Panc1 (cell line): ENCODE data around the gene CBL.

Experiments used
- POLR2AphosphoS5 ChIP-seq: IDR thresholded peaks from 2 replicates; pipeline ENCODE4 v1.6.1; 2012; ENCODE audit warnings: mild to moderate bottlenecking, low read depth, low read length, moderate library complexity
- SIN3A ChIP-seq: IDR thresholded peaks from 2 replicates; pipeline ENCODE4 v1.6.1; 2012; ENCODE audit warnings: low read depth, mild to moderate bottlenecking, low read length, moderate library complexity, borderline replicate concordance; ENCODE audit not compliant: insufficient read depth
- TF ChIP-seq, protein P1 (sequence below): fragments of 450-650 bp; IDR thresholded peaks from 2 replicates; pipeline ENCODE4 v1.5.1; 2017; ENCODE audit warnings: mild to moderate bottlenecking
- TF ChIP-seq, protein P2 (sequence below), 2 experiments: IDR thresholded peaks; 2 replicates each; pipeline ENCODE4 v1.6.1; 2011 to 2012; ENCODE audit warnings: low read depth in 2 of 2, control low read depth in 1 of 2, low read length in 1 of 2, mild to moderate bottlenecking in 1 of 2, moderate library complexity in 1 of 2; ENCODE audit not compliant: insufficient read depth in 1 of 2

DNA sequence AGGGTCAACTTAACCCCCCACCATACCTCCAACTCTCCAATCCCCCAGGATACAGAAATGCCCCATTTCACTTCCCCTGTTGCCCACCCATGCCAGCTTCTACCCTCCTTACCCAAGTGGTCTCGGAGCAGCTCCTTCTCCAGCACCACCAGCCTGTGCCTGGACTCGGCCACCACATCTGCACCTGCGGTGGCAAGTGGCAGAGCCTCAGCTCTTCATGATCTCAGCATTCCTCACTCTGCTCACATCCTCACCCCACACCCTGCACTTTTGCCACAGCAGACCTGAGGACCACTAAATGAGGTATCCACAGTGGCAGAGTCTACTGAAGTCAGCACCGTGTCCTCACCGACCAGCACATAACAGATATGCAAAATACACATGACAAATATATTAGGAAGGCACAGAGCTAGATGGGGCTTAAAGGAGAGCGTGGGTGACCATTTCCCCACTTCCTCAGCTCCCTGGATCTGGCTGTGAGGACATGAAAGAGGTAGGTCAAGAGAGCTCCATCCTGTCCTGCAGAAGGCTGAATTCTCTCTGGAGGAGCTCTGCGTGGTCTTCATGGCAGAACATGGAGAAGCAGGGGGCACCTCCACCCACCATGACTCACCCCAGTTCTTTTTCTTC is 11.2 kb upstream of the CBL start:
- TF ChIP-seq, protein P1, sequence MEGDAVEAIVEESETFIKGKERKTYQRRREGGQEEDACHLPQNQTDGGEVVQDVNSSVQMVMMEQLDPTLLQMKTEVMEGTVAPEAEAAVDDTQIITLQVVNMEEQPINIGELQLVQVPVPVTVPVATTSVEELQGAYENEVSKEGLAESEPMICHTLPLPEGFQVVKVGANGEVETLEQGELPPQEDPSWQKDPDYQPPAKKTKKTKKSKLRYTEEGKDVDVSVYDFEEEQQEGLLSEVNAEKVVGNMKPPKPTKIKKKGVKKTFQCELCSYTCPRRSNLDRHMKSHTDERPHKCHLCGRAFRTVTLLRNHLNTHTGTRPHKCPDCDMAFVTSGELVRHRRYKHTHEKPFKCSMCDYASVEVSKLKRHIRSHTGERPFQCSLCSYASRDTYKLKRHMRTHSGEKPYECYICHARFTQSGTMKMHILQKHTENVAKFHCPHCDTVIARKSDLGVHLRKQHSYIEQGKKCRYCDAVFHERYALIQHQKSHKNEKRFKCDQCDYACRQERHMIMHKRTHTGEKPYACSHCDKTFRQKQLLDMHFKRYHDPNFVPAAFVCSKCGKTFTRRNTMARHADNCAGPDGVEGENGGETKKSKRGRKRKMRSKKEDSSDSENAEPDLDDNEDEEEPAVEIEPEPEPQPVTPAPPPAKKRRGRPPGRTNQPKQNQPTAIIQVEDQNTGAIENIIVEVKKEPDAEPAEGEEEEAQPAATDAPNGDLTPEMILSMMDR, result no peak
- TF ChIP-seq POLR2AphosphoS5 (no peak), SIN3A (no peak)
- TF ChIP-seq, protein P2, sequence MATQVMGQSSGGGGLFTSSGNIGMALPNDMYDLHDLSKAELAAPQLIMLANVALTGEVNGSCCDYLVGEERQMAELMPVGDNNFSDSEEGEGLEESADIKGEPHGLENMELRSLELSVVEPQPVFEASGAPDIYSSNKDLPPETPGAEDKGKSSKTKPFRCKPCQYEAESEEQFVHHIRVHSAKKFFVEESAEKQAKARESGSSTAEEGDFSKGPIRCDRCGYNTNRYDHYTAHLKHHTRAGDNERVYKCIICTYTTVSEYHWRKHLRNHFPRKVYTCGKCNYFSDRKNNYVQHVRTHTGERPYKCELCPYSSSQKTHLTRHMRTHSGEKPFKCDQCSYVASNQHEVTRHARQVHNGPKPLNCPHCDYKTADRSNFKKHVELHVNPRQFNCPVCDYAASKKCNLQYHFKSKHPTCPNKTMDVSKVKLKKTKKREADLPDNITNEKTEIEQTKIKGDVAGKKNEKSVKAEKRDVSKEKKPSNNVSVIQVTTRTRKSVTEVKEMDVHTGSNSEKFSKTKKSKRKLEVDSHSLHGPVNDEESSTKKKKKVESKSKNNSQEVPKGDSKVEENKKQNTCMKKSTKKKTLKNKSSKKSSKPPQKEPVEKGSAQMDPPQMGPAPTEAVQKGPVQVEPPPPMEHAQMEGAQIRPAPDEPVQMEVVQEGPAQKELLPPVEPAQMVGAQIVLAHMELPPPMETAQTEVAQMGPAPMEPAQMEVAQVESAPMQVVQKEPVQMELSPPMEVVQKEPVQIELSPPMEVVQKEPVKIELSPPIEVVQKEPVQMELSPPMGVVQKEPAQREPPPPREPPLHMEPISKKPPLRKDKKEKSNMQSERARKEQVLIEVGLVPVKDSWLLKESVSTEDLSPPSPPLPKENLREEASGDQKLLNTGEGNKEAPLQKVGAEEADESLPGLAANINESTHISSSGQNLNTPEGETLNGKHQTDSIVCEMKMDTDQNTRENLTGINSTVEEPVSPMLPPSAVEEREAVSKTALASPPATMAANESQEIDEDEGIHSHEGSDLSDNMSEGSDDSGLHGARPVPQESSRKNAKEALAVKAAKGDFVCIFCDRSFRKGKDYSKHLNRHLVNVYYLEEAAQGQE (IDR thresholded peaks at IDR 0.05; ENCODE audit: insufficient read depth in 1 of 2, low read depth in 2 of 2, low read length in 1 of 2), result no peak
